Suprapubic skin (tissue), 4 donors: ENCODE results near the gene HBD. TPM values are rescaled to one million over a fixed set of nuclear protein-coding genes. Genes with fewer than 3 reads are reported as not detected.
"Not testable (repeated sequence)": the region's sequence is repeated elsewhere in the genome, so short reads cannot be mapped to it uniquely, and the experiment has no call there.

Experiments used
- DNase-seq, 2 donors: peaks; one replicate each; pipeline ENCODE4 v3.0.0-alpha.2; 2019; ENCODE audit warnings: low spot score in 2 of 2
- H3K27ac ChIP-seq: fragments of 200-600 bp; sonication (generic); one replicate; pipeline ENCODE4 v1.5.1; 2019
- H3K27me3 ChIP-seq: fragments of 200-600 bp; sonication (generic); one replicate; pipeline ENCODE4 v1.5.1; 2019
- H3K36me3 ChIP-seq: fragments of 200-600 bp; sonication (generic); one replicate; pipeline ENCODE4 v1.5.1; 2019
- H3K4me1 ChIP-seq: fragments of 200-600 bp; sonication (generic); one replicate; pipeline ENCODE4 v1.5.1; 2019
- H3K4me3 ChIP-seq: fragments of 200-600 bp; sonication (generic); one replicate; pipeline ENCODE4 v1.5.1; 2019; ENCODE audit warnings: mild to moderate bottlenecking
- H3K9me3 ChIP-seq: fragments of 200-600 bp; sonication (generic); one replicate; pipeline ENCODE4 v1.5.1; 2019
- CTCF ChIP-seq, 2 donors: fragments of 200-600 bp in 1 of 2; fragments of 450-650 bp in 1 of 2; sonication (generic) in 1 of 2; IDR thresholded peaks; one replicate each; pipeline ENCODE4 v1.5.1; 2016 to 2019; ENCODE audit warnings: antibody characterized with exemption in 2 of 2, mild to moderate bottlenecking in 1 of 2, moderate library complexity in 1 of 2
- EP300 ChIP-seq: sonication (generic); formaldehyde crosslinking; IDR thresholded peaks from one replicate; pipeline ENCODE4 v1.6.1; 2017; ENCODE audit warnings: antibody characterized with exemption
- POLR2A ChIP-seq, 2 donors: fragments of 450-650 bp; IDR thresholded peaks; one replicate each; pipeline ENCODE4 v1.6.1; 2017; ENCODE audit warnings: antibody characterized with exemption in 2 of 2, mild to moderate bottlenecking in 2 of 2, moderate library complexity in 2 of 2
- POLR2AphosphoS5 ChIP-seq, 3 donors: sonication (generic); formaldehyde crosslinking; IDR thresholded peaks; one replicate each; pipeline ENCODE4 v1.6.1; 2017; ENCODE audit warnings: antibody characterized with exemption in 3 of 3
- WGBS: methylation state at CpG from one replicate; pipeline ENCODE4 v1.1.5; 2018; 5-methylcytosine and 5-hydroxymethylcytosine counted together
- total RNA-seq, 4 donors: library from RNA; depleted of rRNA; stranded (reverse); fragments of >200 nt; gene quantifications; one replicate each; pipeline ENCODE4 v1.1.0, GENCODE V29; 2016

Gene HBD
- total RNA-seq, 4 donors from 2014 or later, result not detected

- no peak for TF ChIP-seq EP300
- no peak for TF ChIP-seq POLR2AphosphoS5 (IDR thresholded peaks at IDR 0.05)
- TF ChIP-seq POLR2A (IDR thresholded peaks at IDR 0.05), result no peak
- no peak for TF ChIP-seq CTCF (IDR thresholded peaks at IDR 0.05)
- H3K27ac ChIP-seq, result no peak overlapping the region
- no peaks in the 10 kb centered on the region for H3K9me3 ChIP-seq
- no peaks in the 10 kb centered on the region for H3K27me3 ChIP-seq
- WGBS, result 30% methylated on average over 2 of the region's 2 CpGs
- no peak for DNase-seq
- H3K4me3 ChIP-seq, result no peak overlapping the region
- no peaks in the 10 kb centered on the region for H3K36me3 ChIP-seq
- H3K4me1 ChIP-seq, result no peaks in the 10 kb centered on the region
These were observed 17.5 kb upstream of the HBD start for GRCh38 chr11:5251746-5252145.

- DNase-seq, result no peak
- no peak overlapping the region for H3K27ac ChIP-seq
- no peaks in the 10 kb centered on the region for H3K36me3 ChIP-seq
- no peaks in the 10 kb centered on the region for H3K4me1 ChIP-seq
- 92% methylated on average over 4 of the region's 4 CpGs for WGBS
- H3K27me3 ChIP-seq, result no peaks in the 10 kb centered on the region
- TF ChIP-seq POLR2AphosphoS5 (IDR thresholded peaks at IDR 0.05) (no peak), POLR2A (IDR thresholded peaks at IDR 0.05) (no peak), CTCF (IDR thresholded peaks at IDR 0.05) (no peak), EP300 (no peak)
- no peak overlapping the region for H3K4me3 ChIP-seq
- H3K9me3 ChIP-seq, result no peaks in the 10 kb centered on the region
These were observed 16.4 kb upstream of the HBD start for GRCh38 chr11:5250543-5251204.

- DNase-seq, H3K4me1 ChIP-seq, H3K27me3 ChIP-seq, H3K27ac ChIP-seq, H3K36me3 ChIP-seq, H3K4me3 ChIP-seq, H3K9me3 ChIP-seq: not testable (repeated sequence)
- WGBS, result 71% methylated on average over 4 of the region's 9 CpGs
These were observed 15.6 kb upstream of the HBD start, which contains the start of gene HBG1 for GRCh38 chr11:5249807-5250396. Gene HBG1, minus strand, starts transcription at chr11:5249857. Its CDS starts 53 bp downstream, at chr11:5249804.

- H3K9me3 ChIP-seq, H3K27ac ChIP-seq, DNase-seq, H3K4me3 ChIP-seq, H3K36me3 ChIP-seq, H3K4me1 ChIP-seq, H3K27me3 ChIP-seq: not testable (repeated sequence)
- 77% methylated on average over 7 of the region's 7 CpGs for WGBS
These were observed 14.2 kb upstream of the HBD start for GRCh38 chr11:5248498-5248897.

GRCh38 chr11:5247472-5248192, 13.3 kb upstream of the HBD start:
- Histone ChIP-seq H3K9me3 (no peaks in the 10 kb centered on the region), H3K27me3 (no peaks in the 10 kb centered on the region), H3K4me1 (no peaks in the 10 kb centered on the region), H3K36me3 (no peaks in the 10 kb centered on the region), H3K4me3 (no peak overlapping the region), H3K27ac (no peak overlapping the region)
- 72% methylated on average over 3 of the region's 3 CpGs for WGBS
- TF ChIP-seq CTCF (IDR thresholded peaks at IDR 0.05) (no peak), POLR2AphosphoS5 (IDR thresholded peaks at IDR 0.05) (no peak), EP300 (no peak), POLR2A (IDR thresholded peaks at IDR 0.05) (no peak)
- no peak for DNase-seq

GRCh38 chr11:5246772-5247471, 12.6 kb upstream of the HBD start:
- no peak overlapping the region for H3K4me3 ChIP-seq
- no peak for TF ChIP-seq CTCF (IDR thresholded peaks at IDR 0.05)
- TF ChIP-seq EP300, result no peak
- WGBS, result 71% methylated on average over 6 of the region's 6 CpGs

More at GRCh38 chr11:5246772-5247471, 12.6 kb upstream of the HBD start:
- DNase-seq, result no peak
- Histone ChIP-seq H3K4me1 (no peaks in the 10 kb centered on the region), H3K36me3 (no peaks in the 10 kb centered on the region), H3K27ac (no peak overlapping the region), H3K27me3 (no peaks in the 10 kb centered on the region), H3K9me3 (no peaks in the 10 kb centered on the region)
